Measurements from ENCODE around the gene EMP2. TPM values are rescaled to one million over a fixed set of nuclear protein-coding genes. Genes with fewer than 3 reads are reported as not detected.
"Not testable (repeated sequence)": the region's sequence is repeated elsewhere in the genome, so short reads cannot be mapped to it uniquely, and the experiment has no call there.

Gene EMP2
- polyA plus RNA-seq, 2 donors, result 68.6 to 90.9 TPM

GRCh38 chr16:10510279-10510678 is 70.1 kb downstream of the EMP2 start:
- H3K4me1 ChIP-seq (ENCODE audit: control insufficient read depth in 2 of 2, insufficient read depth in 2 of 2, low read length in 1 of 2), result no peaks in the 10 kb centered on the region
- no peaks in the 10 kb centered on the region for H3K9me3 ChIP-seq (ENCODE audit: control insufficient read depth in 2 of 2, insufficient read depth in 1 of 2, low read depth in 1 of 2, low read length in 1 of 2)
- no peak overlapping the region for H3K4me3 ChIP-seq (ENCODE audit: low read depth in 1 of 2, low read length in 2 of 2)
- no peaks in the 10 kb centered on the region for H3K27me3 ChIP-seq (ENCODE audit: control insufficient read depth in 1 of 2, insufficient read depth in 2 of 2, low read length in 2 of 2)
- 61 to 65% methylated on average over 2 of the region's 2 CpGs for WGBS, 2 donors
- H3K36me3 ChIP-seq (ENCODE audit: control insufficient read depth in 2 of 2, insufficient read depth in 2 of 2, low read length in 1 of 2), result no peaks in the 10 kb centered on the region
- H3K27ac ChIP-seq (ENCODE audit: low read depth in 2 of 2, low read length in 1 of 2), result no peak overlapping the region

GRCh38 chr16:10509534-10510025 is 70.8 kb downstream of the EMP2 start:
- Histone ChIP-seq H3K4me1 (ENCODE audit: control insufficient read depth in 2 of 2, insufficient read depth in 2 of 2, low read length in 1 of 2) (no peaks in the 10 kb centered on the region), H3K9me3 (ENCODE audit: control insufficient read depth in 2 of 2, insufficient read depth in 1 of 2, low read depth in 1 of 2, low read length in 1 of 2) (no peaks in the 10 kb centered on the region), H3K36me3 (ENCODE audit: control insufficient read depth in 2 of 2, insufficient read depth in 2 of 2, low read length in 1 of 2) (no peaks in the 10 kb centered on the region), H3K27me3 (ENCODE audit: control insufficient read depth in 1 of 2, insufficient read depth in 2 of 2, low read length in 2 of 2) (no peaks in the 10 kb centered on the region), H3K4me3 (ENCODE audit: low read depth in 1 of 2, low read length in 2 of 2) (no peak overlapping the region), H3K27ac (ENCODE audit: low read depth in 2 of 2, low read length in 1 of 2) (no peak overlapping the region)
- 19 to 28% methylated on average over 6 of the region's 6 CpGs for WGBS, 2 donors

DNA sequence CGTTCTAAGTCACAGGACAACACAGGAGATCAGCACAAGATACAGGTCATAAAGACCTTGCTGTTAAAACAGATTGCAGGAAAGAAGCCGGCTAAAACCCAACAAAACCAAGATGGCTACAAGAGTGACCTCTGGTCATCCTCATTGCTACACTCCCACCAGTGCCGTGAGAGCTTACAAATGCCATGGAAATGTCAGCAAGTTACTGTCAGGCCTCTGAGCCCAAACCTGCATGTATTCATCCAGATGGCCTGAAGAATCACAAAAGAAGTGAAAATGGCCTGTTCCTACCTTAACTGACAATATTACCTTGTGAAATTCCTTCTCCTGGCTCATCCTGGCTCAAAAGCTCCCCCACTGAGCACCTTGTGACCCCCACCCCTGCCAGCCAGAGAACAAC is 75.1 kb downstream of the EMP2 start:
- not testable (repeated sequence) for H3K4me3 ChIP-seq (ENCODE audit: low read depth in 1 of 2, low read length in 2 of 2); H3K9me3 ChIP-seq (ENCODE audit: control insufficient read depth in 2 of 2, insufficient read depth in 1 of 2, low read depth in 1 of 2, low read length in 1 of 2); H3K27me3 ChIP-seq (ENCODE audit: control insufficient read depth in 1 of 2, insufficient read depth in 2 of 2, low read length in 2 of 2); H3K4me1 ChIP-seq (ENCODE audit: control insufficient read depth in 2 of 2, insufficient read depth in 2 of 2, low read length in 1 of 2); H3K27ac ChIP-seq (ENCODE audit: low read depth in 2 of 2, low read length in 1 of 2); H3K36me3 ChIP-seq (ENCODE audit: control insufficient read depth in 2 of 2, insufficient read depth in 2 of 2, low read length in 1 of 2)
- 80 to 83% methylated on average over 3 of the region's 3 CpGs for WGBS, 2 donors

DNA sequence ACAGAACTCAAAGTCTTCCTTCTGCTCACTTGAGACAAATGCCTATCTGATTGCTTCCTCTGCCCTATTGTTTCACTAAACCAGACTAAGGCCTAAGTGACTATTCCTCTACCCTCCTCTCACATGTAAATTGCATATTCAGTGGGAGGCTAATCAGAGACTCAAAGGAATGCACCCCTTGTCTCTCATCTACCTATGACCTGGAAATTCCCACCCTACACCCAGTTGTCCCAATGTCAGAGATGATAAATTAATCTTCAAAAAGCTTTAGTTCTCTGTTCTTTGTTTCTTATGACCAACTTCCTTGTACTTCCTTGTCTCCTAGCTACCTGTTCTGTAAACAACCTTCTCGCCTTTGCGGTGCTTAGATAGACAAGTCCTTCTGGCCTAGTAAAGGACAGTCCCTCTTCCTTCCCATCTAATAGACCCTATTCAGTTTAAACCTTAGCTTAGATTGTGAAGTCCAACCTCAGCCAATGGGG is 76.0 kb downstream of the EMP2 start:
- H3K4me3 ChIP-seq (ENCODE audit: low read depth in 1 of 2, low read length in 2 of 2), result no peak overlapping the region
- WGBS, 2 donors, result 49 to 55% methylated on average over 2 of the region's 2 CpGs

GRCh38 chr16:10502776-10503175 is 77.6 kb downstream of the EMP2 start:
- H3K4me3 ChIP-seq (ENCODE audit: low read depth in 1 of 2, low read length in 2 of 2), result no peak overlapping the region
- no peak overlapping the region for H3K27ac ChIP-seq (ENCODE audit: low read depth in 2 of 2, low read length in 1 of 2)
- 91 to 93% methylated on average over 6 of the region's 6 CpGs for whole genome bisulfite sequencing, 2 donors
- H3K9me3 ChIP-seq (ENCODE audit: control insufficient read depth in 2 of 2, insufficient read depth in 1 of 2, low read depth in 1 of 2, low read length in 1 of 2), result no peaks in the 10 kb centered on the region
- H3K36me3 ChIP-seq (ENCODE audit: control insufficient read depth in 2 of 2, insufficient read depth in 2 of 2, low read length in 1 of 2), result peaks cover 0 to 2% of the 10 kb centered on the region in 2 donors
- no peaks in the 10 kb centered on the region for H3K27me3 ChIP-seq (ENCODE audit: control insufficient read depth in 1 of 2, insufficient read depth in 2 of 2, low read length in 2 of 2)
- H3K4me1 ChIP-seq (ENCODE audit: control insufficient read depth in 2 of 2, insufficient read depth in 2 of 2, low read length in 1 of 2), result no peaks in the 10 kb centered on the region

More for the DNA sequence above, 76.0 kb downstream of the EMP2 start:
- Histone ChIP-seq H3K27ac (ENCODE audit: low read depth in 2 of 2, low read length in 1 of 2) (no peak overlapping the region), H3K36me3 (ENCODE audit: control insufficient read depth in 2 of 2, insufficient read depth in 2 of 2, low read length in 1 of 2) (no peaks in the 10 kb centered on the region), H3K27me3 (ENCODE audit: control insufficient read depth in 1 of 2, insufficient read depth in 2 of 2, low read length in 2 of 2) (no peaks in the 10 kb centered on the region), H3K4me1 (ENCODE audit: control insufficient read depth in 2 of 2, insufficient read depth in 2 of 2, low read length in 1 of 2) (no peaks in the 10 kb centered on the region), H3K9me3 (ENCODE audit: control insufficient read depth in 2 of 2, insufficient read depth in 1 of 2, low read depth in 1 of 2, low read length in 1 of 2) (no peaks in the 10 kb centered on the region)

GRCh38 chr16:10501016-10501607 is 79.3 kb downstream of the EMP2 start:
- 84 to 99% methylated on average over 2 of the region's 2 CpGs for WGBS, 2 donors
- no peaks in the 10 kb centered on the region for H3K4me1 ChIP-seq (ENCODE audit: control insufficient read depth in 2 of 2, insufficient read depth in 2 of 2, low read length in 1 of 2)
- H3K4me3 ChIP-seq (ENCODE audit: low read depth in 1 of 2, low read length in 2 of 2), result no peak overlapping the region
- H3K27ac ChIP-seq (ENCODE audit: low read depth in 2 of 2, low read length in 1 of 2), result no peak overlapping the region
- H3K9me3 ChIP-seq (ENCODE audit: control insufficient read depth in 2 of 2, insufficient read depth in 1 of 2, low read depth in 1 of 2, low read length in 1 of 2), result peaks cover 0 to 2% of the 10 kb centered on the region in 2 donors
- no peaks in the 10 kb centered on the region for H3K27me3 ChIP-seq (ENCODE audit: control insufficient read depth in 1 of 2, insufficient read depth in 2 of 2, low read length in 2 of 2)
- peaks cover 0 to 8% of the 10 kb centered on the region in 2 donors for H3K36me3 ChIP-seq (ENCODE audit: control insufficient read depth in 2 of 2, insufficient read depth in 2 of 2, low read length in 1 of 2)

DNA sequence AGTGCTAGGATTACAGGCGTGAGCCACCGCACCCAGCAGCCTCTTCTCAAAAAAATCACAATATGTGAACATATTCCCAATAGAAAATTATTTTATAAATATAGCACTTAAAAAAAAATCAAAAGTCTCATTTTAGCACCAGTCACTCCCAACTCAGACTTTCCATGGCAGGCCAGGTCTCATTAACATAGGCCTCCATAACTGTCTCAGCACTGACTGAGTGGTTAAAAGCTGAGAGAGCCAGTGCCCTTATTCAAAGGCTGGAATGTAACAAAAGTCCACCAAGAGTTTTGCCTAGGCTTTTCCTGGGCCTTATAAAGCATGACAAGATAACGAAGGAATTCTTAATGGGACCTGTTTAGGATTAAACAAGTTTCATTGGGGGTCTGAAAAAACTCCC is 79.8 kb downstream of the EMP2 start:
- Histone ChIP-seq H3K36me3 (ENCODE audit: control insufficient read depth in 2 of 2, insufficient read depth in 2 of 2, low read length in 1 of 2) (peaks cover 0 to 8% of the 10 kb centered on the region in 2 donors), H3K4me3 (ENCODE audit: low read depth in 1 of 2, low read length in 2 of 2) (no peak overlapping the region), H3K9me3 (ENCODE audit: control insufficient read depth in 2 of 2, insufficient read depth in 1 of 2, low read depth in 1 of 2, low read length in 1 of 2) (peaks cover 0 to 2% of the 10 kb centered on the region in 2 donors), H3K27ac (ENCODE audit: low read depth in 2 of 2, low read length in 1 of 2) (no peak overlapping the region), H3K4me1 (ENCODE audit: control insufficient read depth in 2 of 2, insufficient read depth in 2 of 2, low read length in 1 of 2) (no peaks in the 10 kb centered on the region), H3K27me3 (ENCODE audit: control insufficient read depth in 1 of 2, insufficient read depth in 2 of 2, low read length in 2 of 2) (no peaks in the 10 kb centered on the region)
- WGBS, 2 donors, result 96 to 100% methylated on average over 3 of the region's 3 CpGs

DNA sequence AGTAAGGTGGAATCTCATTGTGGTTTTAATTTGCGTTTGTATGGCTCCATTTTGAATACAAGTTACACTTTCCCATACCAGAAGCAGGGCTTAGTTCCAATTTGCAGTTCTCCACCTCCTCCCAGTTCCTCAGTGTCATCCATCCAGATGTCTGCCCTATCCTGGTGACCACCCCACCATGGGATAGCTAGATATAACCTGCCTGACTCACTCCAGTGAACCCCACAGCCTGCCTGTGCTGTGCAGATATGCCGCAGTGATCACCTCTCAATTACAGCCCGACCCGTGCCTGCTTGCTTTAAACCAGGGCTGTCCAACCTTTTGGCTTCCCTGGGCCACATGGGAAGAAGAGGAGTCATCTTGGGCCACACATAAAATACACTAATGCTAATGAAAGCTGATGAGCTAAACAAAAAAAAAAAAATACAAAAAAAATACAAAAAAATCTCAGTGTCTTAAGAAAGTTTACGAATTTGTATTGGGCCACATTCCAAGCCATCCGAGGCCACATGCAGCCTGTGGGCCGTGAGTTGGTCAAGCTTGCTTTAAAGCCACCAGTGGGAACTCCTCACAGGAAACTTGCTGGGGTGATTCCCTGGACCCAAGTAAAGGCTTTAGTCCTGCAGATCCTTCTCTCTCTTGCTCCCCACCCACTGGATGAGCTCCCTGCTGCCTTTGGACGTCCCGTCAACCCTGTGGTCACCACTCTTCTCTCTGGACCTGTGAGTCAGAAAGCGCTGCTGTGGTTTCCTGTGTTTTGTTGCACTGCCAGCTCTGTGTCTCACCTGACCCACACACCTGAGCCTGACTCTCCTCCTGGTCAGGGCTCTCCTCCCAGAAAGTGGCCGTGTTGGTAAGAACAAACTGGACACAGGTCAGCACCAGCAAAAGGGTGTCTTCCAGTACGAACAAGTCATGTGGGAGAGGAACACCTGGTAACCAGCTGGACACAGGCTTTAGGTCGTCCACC is 83.0 kb downstream of the EMP2 start:
- peaks cover 0 to 7% of the 10 kb centered on the region in 2 donors for H3K9me3 ChIP-seq (ENCODE audit: control insufficient read depth in 2 of 2, insufficient read depth in 1 of 2, low read depth in 1 of 2, low read length in 1 of 2)
- no peaks in the 10 kb centered on the region for H3K27me3 ChIP-seq (ENCODE audit: control insufficient read depth in 1 of 2, insufficient read depth in 2 of 2, low read length in 2 of 2)
- no peak overlapping the region for H3K4me3 ChIP-seq (ENCODE audit: low read depth in 1 of 2, low read length in 2 of 2)
- peaks cover 0 to 12% of the 10 kb centered on the region in 2 donors for H3K36me3 ChIP-seq (ENCODE audit: control insufficient read depth in 2 of 2, insufficient read depth in 2 of 2, low read length in 1 of 2)
- H3K4me1 ChIP-seq (ENCODE audit: control insufficient read depth in 2 of 2, insufficient read depth in 2 of 2, low read length in 1 of 2), result no peaks in the 10 kb centered on the region
- WGBS, 2 donors, result 85 to 89% methylated on average over 13 of the region's 13 CpGs
- H3K27ac ChIP-seq (ENCODE audit: low read depth in 2 of 2, low read length in 1 of 2), result no peak overlapping the region

DNA sequence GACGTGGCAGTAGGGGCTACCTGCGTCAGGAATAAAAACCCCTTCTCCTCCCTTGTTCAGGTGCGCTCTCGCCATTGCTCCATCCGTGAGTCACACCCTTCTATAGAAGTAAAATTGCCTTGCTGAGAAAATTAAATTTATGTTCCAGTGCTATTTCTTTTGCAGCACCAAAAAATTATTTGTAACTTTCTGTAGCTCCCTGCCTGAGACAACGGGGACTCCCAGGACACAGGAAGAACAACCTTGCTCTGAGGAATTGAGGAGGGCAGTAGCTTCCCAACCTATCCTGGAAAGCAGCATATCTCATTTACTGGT is 85.4 kb downstream of the EMP2 start:
- no peaks in the 10 kb centered on the region for H3K4me1 ChIP-seq (ENCODE audit: control insufficient read depth in 2 of 2, insufficient read depth in 2 of 2, low read length in 1 of 2)
- H3K27ac ChIP-seq (ENCODE audit: low read depth in 2 of 2, low read length in 1 of 2), result no peak overlapping the region
- no peak overlapping the region for H3K4me3 ChIP-seq (ENCODE audit: low read depth in 1 of 2, low read length in 2 of 2)
- WGBS, 2 donors, result 89 to 94% methylated on average over 6 of the region's 6 CpGs
- H3K9me3 ChIP-seq (ENCODE audit: control insufficient read depth in 2 of 2, insufficient read depth in 1 of 2, low read depth in 1 of 2, low read length in 1 of 2), result peaks cover 0 to 7% of the 10 kb centered on the region in 2 donors
- H3K27me3 ChIP-seq (ENCODE audit: control insufficient read depth in 1 of 2, insufficient read depth in 2 of 2, low read length in 2 of 2), result no peaks in the 10 kb centered on the region
- peaks cover 0 to 12% of the 10 kb centered on the region in 2 donors for H3K36me3 ChIP-seq (ENCODE audit: control insufficient read depth in 2 of 2, insufficient read depth in 2 of 2, low read length in 1 of 2)

All from esophagus (tissue), 2 donors.